ENCODE results near the gene AIG1. TPM values are rescaled to one million over a fixed set of nuclear protein-coding genes. Genes with fewer than 3 reads are reported as not detected.
A peak's percentile ranks its signal among the peaks of the same experiment; 100 is the strongest.

AIG1 gene
- total and polyA plus RNA-seq, 2 of the 13 experiments (the other 11 are each of a cell fraction or from before 2014, with no cell fraction given) = 115 to 197 TPM

- POLR2A ChIA-PET = interaction anchor here (1.0 to 4.9 kb wide), 8 partner anchors 10 to 389 kb away, joined by 3 to 23 read pairs (median 6); partner anchors contain the start of genes ADAT2 and PEX3
- Histone ChIP-seq H4K20me1 (ENCODE audit: insufficient read depth, low read length) (no peaks in the 10 kb centered on the region), H3K9ac (ENCODE audit: insufficient read depth, low read depth, low read length) (peak overlapping the region; percentile 97), H3K27me3 (ENCODE audit: control insufficient read depth in 1 of 2, insufficient read depth in 2 of 2, low read length in 2 of 2) (no peaks in the 10 kb centered on the region; a peak in 1 of 5 replicates), H3K36me3 (replicated peaks in 1 of 2; ENCODE audit: control insufficient read depth in 1 of 2, insufficient read depth in 2 of 2, low read length in 2 of 2) (no peaks in the 10 kb centered on the region), H3K9me3 (ENCODE audit: low read length) (peaks cover 12% of the 10 kb centered on the region; the same call in 1 of the 2 replicates), H3K4me1 (ENCODE audit: insufficient read depth, low read length) (peaks cover 65% of the 10 kb centered on the region), H3K27ac (ENCODE audit: extremely low read length, insufficient read depth, low read length) (peak overlapping the region; percentile 98), H3K4me2 (ENCODE audit: low read depth, low read length) (peak overlapping the region; percentile 81), H3K79me2 (ENCODE audit: insufficient read depth, low read length) (peaks cover 43% of the 10 kb centered on the region), H3K4me3 (replicated peaks in 1 of 3; ENCODE audit: insufficient read depth in 1 of 3, low read depth in 2 of 3, low read length in 3 of 3) (peak overlapping the region; percentile 83 to 93 (median 87)), H2AFZ (ENCODE audit: low read length) (no peak overlapping the region)
- ATAC-seq = peak; percentile 58
- BruUV-seq (replicated peaks) = TSS peak; percentile 72
- CTCF ChIA-PET (ENCODE audit: low intra/inter-chr PET ratio, low total read pairs) = no interaction called here
- in situ Hi-C loops (cut with HindIII; ENCODE audit: extremely low pct_ligation_motif_present, low pct_unique_long_range_greater_than_20kb) (loop anchor here (5.0 kb wide), 1 partner anchor 114 kb away; the partner anchor contains the start of gene HIVEP2), intact Hi-C loops (cut with micrococcal nuclease; ENCODE audit: unreplicated experiment) (loop anchor here (5.0 kb wide), 4 partner anchors 134 to 366 kb away; no protein-coding TSS in a partner anchor)
- peak; percentile 55 for FAIRE-seq
- peak; percentile 86 for DNase-seq (ENCODE audit: low spot score)
- 35% methylated on average over 3 of the region's 3 CpGs for WGBS (ENCODE audit: low lambda C conversion rate)
- peak; percentile 66 for TF ChIP-seq RFX3 (CRISPR knock-in tag; IDR thresholded peaks at IDR 0.05)
- TF ChIP-seq HOMEZ (CRISPR knock-in tag; IDR thresholded peaks at IDR 0.05; ENCODE audit: low read depth) = 0 out of 2 replicates have a peak, but pooled peaks have one; percentile 15
- 0 out of 2 replicates have a peak, but pooled peaks have one; percentile 9 for TF ChIP-seq THYN1 (CRISPR knock-in tag; IDR thresholded peaks at IDR 0.05; ENCODE audit: borderline replicate concordance, low read depth)
- 0 out of 2 replicates have a peak, but pooled peaks have one; percentile 33 for TF ChIP-seq RFXANK (CRISPR knock-in tag; IDR thresholded peaks at IDR 0.05)
- peak; percentile 74; the same call in 1 of the 2 replicates for TF ChIP-seq ZNF124 (CRISPR knock-in tag; IDR thresholded peaks at IDR 0.05)
- TF ChIP-seq CHD4 (IDR thresholded peaks at IDR 0.05; ENCODE audit: borderline replicate concordance, low read length) = no peak
- peak; percentile 61; the same call in 1 of the 2 replicates for TF ChIP-seq NR2F6 (IDR thresholded peaks at IDR 0.05)
- TF ChIP-seq NR2F6 (CRISPR knock-in tag; IDR thresholded peaks at IDR 0.05) = peak; percentile 22; the same call in 1 of the 2 replicates
- no peak for TF ChIP-seq REXO4 (CRISPR knock-in tag; IDR thresholded peaks at IDR 0.05; ENCODE audit: borderline replicate concordance)
- TF ChIP-seq, protein P1, sequence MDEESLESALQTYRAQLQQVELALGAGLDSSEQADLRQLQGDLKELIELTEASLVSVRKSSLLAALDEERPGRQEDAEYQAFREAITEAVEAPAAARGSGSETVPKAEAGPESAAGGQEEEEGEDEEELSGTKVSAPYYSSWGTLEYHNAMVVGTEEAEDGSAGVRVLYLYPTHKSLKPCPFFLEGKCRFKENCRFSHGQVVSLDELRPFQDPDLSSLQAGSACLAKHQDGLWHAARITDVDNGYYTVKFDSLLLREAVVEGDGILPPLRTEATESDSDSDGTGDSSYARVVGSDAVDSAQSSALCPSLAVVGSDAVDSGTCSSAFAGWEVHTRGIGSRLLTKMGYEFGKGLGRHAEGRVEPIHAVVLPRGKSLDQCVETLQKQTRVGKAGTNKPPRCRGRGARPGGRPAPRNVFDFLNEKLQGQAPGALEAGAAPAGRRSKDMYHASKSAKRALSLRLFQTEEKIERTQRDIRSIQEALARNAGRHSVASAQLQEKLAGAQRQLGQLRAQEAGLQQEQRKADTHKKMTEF (CRISPR knock-in tag; IDR thresholded peaks at IDR 0.05) = peak; percentile 14; the same call in 1 of the 2 replicates
- peak; percentile 51 for TF ChIP-seq TARDBP (CRISPR knock-in tag; IDR thresholded peaks at IDR 0.05)
- TF ChIP-seq BRD4 (CRISPR knock-in tag; IDR thresholded peaks at IDR 0.05) = no peak
- peak; percentile 93 for TF ChIP-seq NCOR1 (IDR thresholded peaks at IDR 0.05; ENCODE audit: borderline replicate concordance, low read length)
- peak; percentile 80; the same call in 1 of the 2 replicates for TF ChIP-seq ARID2 (CRISPR knock-in tag; IDR thresholded peaks at IDR 0.05; ENCODE audit: borderline replicate concordance)
- 0 out of 2 replicates have a peak, but pooled peaks have one; percentile 17 for TF ChIP-seq NKX3-1 (CRISPR knock-in tag; IDR thresholded peaks at IDR 0.05)
- 0 out of 2 replicates have a peak, but pooled peaks have one; percentile 37 for TF ChIP-seq EHMT2 (IDR thresholded peaks at IDR 0.05; ENCODE audit: borderline replicate concordance, low read depth, low read length)
- TF ChIP-seq HDAC2 (CRISPR knock-in tag; IDR thresholded peaks at IDR 0.05) = peak; percentile 49
- TF ChIP-seq, protein P2, sequence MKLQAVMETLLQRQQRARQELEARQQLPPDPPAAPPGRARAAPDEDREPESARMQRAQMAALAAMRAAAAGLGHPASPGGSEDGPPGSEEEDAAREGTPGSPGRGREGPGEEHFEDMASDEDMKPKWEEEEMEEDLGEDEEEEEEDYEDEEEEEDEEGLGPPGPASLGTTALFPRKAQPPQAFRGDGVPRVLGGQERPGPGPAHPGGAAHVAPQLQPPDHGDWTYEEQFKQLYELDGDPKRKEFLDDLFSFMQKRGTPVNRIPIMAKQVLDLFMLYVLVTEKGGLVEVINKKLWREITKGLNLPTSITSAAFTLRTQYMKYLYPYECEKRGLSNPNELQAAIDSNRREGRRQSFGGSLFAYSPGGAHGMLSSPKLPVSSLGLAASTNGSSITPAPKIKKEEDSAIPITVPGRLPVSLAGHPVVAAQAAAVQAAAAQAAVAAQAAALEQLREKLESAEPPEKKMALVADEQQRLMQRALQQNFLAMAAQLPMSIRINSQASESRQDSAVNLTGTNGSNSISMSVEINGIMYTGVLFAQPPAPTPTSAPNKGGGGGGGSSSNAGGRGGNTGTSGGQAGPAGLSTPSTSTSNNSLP (IDR thresholded peaks at IDR 0.05; ENCODE audit: low read depth, low read length) = peak; percentile 47; the same call in 1 of the 2 replicates
Measured at GRCh38 chr6:143061597-143062385, 1.1 kb downstream of the AIG1 start.

Measured in HepG2 (cell line).